ENCODE results near the gene PUM2. TPM values are rescaled to one million over a fixed set of nuclear protein-coding genes. Genes with fewer than 3 reads are reported as not detected.

Gene PUM2
- total and polyA plus RNA-seq, 2 donors = 48.6 to 128 TPM

GRCh38 chr2:20346565-20347381 lies 3.9 kb downstream of the PUM2 start:
- 47% methylated on average over 5 of the region's 5 CpGs for WGBS
- no peak for DNase-seq (ENCODE audit: extremely low spot score)
- H3K36me3 ChIP-seq (ENCODE audit: insufficient read depth) = peaks cover 2% of the 10 kb centered on the region
- no peak overlapping the region for H3K4me3 ChIP-seq (ENCODE audit: low read depth, low read length)
- peaks cover 1% of the 10 kb centered on the region for H3K4me1 ChIP-seq (ENCODE audit: insufficient read depth)
- no peak overlapping the region for H3K27ac ChIP-seq (ENCODE audit: low read depth)

GRCh38 chr2:20343128-20343527 lies 7.5 kb downstream of the PUM2 start:
- no peak for DNase-seq (ENCODE audit: extremely low spot score)

DNA sequence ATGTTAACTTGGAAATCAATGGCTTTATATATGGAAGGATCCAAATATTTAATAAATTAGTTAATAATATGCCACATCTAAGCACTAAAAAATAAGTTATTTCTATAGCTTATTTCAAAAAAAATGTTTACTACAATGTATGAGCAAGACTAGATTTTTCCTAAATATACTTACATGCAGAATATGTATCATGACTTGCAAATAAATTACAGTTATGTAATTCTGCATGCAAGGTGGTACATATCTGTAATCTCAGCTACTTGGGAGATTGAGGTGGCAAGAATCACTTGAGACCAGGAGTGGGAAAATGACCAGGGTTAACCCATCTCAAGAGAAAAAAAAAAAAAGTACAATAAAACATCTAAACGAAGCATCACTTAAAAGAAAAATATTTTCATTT lies 11.6 kb downstream of the PUM2 start:
- Histone ChIP-seq H3K27ac (ENCODE audit: low read depth) (no peak overlapping the region), H3K36me3 (ENCODE audit: insufficient read depth) (no peaks in the 10 kb centered on the region), H3K4me1 (ENCODE audit: insufficient read depth) (peaks cover 2% of the 10 kb centered on the region), H3K4me3 (ENCODE audit: low read depth, low read length) (no peak overlapping the region)
- 63% methylated on average over 1 of the region's 1 CpG for WGBS
- no peak for DNase-seq (ENCODE audit: extremely low spot score)

More at GRCh38 chr2:20343128-20343527, 7.5 kb downstream of the PUM2 start:
- Histone ChIP-seq H3K27ac (ENCODE audit: low read depth) (no peak overlapping the region), H3K4me1 (ENCODE audit: insufficient read depth) (peaks cover 3% of the 10 kb centered on the region), H3K36me3 (ENCODE audit: insufficient read depth) (no peaks in the 10 kb centered on the region), H3K4me3 (ENCODE audit: low read depth, low read length) (no peak overlapping the region)
- WGBS = 91% methylated on average over 2 of the region's 2 CpGs

DNA sequence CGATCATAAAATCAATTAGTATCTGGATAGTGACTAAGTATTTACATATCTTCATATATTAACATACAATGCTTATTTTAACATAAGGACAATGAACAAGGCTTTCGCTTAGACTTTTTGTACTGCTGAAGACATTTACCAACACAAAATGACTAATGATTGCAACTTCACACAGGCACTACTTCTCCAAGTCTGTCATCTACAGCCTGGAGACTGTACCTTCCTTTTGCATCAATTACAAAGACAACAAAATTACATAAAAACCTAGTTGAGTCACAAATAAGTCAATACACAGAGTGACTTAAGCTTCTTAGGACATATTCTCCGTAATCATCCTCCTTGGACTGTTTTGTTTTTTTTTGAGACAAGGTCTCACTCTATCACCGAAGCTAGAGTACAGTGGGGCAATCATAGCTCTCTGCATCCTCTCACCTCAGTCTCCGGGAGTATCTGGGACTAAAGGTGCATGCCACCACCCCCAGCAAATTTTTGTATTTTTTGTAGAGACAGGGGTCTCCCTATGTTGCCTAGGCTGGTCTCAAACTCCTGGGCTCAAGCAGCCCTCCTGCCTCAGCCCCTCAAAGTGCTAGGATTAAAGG lies 15.9 kb downstream of the PUM2 start:
- no peak for DNase-seq (ENCODE audit: extremely low spot score)
- H3K27ac ChIP-seq (ENCODE audit: low read depth) = no peak overlapping the region
- H3K4me1 ChIP-seq (ENCODE audit: insufficient read depth) = no peaks in the 10 kb centered on the region
- no peak overlapping the region for H3K4me3 ChIP-seq (ENCODE audit: low read depth, low read length)
- no peaks in the 10 kb centered on the region for H3K36me3 ChIP-seq (ENCODE audit: insufficient read depth)
- WGBS = 77% methylated on average over 5 of the region's 5 CpGs

DNA sequence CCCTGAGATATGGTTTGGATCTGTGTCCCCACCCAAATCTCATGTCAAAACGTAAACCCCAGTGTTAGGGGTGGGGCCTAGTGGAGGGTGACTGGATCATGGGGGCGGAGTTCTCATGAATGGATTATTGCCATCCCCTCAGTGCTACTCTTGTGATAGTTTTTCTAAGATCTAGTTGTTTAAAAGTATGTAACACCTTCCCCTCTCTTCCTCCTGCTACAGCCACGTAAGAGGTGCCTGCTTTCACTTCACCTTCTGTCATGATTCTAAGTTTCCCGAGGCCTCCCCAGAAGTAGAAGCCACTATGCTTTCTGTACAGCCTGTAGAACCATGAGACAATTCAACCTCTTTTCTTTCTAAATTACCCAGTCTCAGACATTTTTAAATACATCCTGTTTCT lies 16.9 kb downstream of the PUM2 start:
- H3K27ac ChIP-seq (ENCODE audit: low read depth) = no peak overlapping the region
- H3K4me1 ChIP-seq (ENCODE audit: insufficient read depth) = no peaks in the 10 kb centered on the region
- H3K4me3 ChIP-seq (ENCODE audit: low read depth, low read length) = no peak overlapping the region
- WGBS = 79% methylated on average over 4 of the region's 4 CpGs
- no peak for DNase-seq (ENCODE audit: extremely low spot score)
- no peaks in the 10 kb centered on the region for H3K36me3 ChIP-seq (ENCODE audit: insufficient read depth)

DNA sequence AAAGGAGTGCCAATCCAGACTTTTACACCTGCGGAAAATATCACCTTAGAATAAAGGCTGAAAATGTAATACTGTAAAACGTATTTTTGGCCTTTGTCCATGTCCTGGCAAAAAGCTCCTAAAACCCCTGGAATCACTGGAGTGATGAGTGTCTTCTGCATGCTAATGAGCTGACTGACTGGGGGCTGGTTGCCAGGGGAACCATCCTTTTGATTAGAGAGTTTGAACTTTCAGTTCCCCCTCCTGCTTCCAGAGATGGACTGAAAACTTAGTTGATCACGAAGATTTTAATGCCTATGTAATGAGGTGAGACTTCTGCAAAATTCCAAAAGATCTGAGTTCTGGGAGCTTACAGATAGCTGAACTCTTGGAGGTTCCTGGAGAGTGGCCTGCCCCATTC lies 20.5 kb downstream of the PUM2 start:
- H3K36me3 ChIP-seq (ENCODE audit: insufficient read depth) = no peaks in the 10 kb centered on the region
- DNase-seq (ENCODE audit: extremely low spot score) = no peak
- WGBS = 91% methylated on average over 3 of the region's 3 CpGs
- H3K4me3 ChIP-seq (ENCODE audit: low read depth, low read length) = no peak overlapping the region
- no peak overlapping the region for H3K27ac ChIP-seq (ENCODE audit: low read depth)
- no peaks in the 10 kb centered on the region for H3K4me1 ChIP-seq (ENCODE audit: insufficient read depth)

DNA sequence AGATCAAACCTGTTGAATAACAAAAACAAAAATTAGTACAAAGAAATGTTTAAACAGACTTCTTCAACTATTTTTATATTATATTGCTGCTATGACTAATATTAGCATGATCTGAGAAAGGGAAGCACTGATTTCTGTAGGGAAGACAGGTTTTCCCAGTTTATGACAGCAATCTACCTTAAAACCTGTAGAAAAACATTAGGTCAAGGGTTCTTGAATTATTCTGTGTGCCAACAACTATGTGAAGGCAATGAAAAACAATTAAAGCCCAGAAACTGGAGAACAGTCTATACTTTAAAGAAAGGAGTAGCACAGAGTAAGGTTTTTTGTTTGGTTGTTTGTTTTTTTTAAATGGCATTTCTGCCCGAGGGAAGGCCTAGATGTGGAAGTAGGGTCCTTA lies 23.3 kb downstream of the PUM2 start:
- H3K36me3 ChIP-seq (ENCODE audit: insufficient read depth) = no peaks in the 10 kb centered on the region
- DNase-seq (ENCODE audit: extremely low spot score) = no peak
- 30% methylated on average over 1 of the region's 1 CpG for WGBS
- H3K27ac ChIP-seq (ENCODE audit: low read depth) = no peak overlapping the region
- no peaks in the 10 kb centered on the region for H3K4me1 ChIP-seq (ENCODE audit: insufficient read depth)
- no peak overlapping the region for H3K4me3 ChIP-seq (ENCODE audit: low read depth, low read length)

- no peak overlapping the region for H3K27ac ChIP-seq (ENCODE audit: low read depth)
Measured at GRCh38 chr2:20326163-20326780, 24.4 kb downstream of the PUM2 start.

DNA sequence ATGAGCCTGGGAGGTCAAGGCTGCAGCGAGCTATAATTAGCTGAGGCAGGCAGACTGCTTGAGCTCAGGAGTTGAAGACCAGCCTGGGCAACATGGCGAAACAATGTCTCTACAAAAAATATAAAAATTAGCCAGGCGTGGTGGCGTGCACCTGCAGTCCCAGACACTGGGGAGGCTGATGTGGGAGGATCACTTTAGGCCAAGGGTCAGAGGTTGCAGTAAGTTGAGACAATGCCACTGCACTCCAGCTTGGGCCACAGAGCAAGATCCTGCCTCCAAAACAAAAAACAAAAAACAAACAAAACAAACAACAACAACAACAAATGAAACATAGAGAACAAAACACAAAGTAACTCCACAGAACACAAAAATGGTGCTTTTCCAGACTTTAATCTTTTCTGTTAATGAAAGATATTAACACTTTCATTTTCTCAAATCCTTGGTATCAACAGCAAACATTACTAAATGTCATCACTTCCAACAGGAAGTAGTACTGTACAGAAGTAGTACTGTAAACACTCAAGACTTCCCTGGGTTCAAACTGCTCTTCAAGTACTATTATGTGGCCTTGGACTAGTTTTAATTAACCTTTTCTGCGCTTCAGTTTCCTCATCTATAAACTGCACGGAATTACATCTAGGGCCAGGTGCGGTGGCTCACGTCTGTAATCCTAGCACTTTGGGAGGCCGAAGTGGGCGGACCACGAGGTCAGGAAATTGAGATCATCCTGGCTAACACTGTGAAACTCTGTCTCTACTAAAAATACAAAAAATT lies 27.9 kb downstream of the PUM2 start:
- no peaks in the 10 kb centered on the region for H3K4me1 ChIP-seq (ENCODE audit: insufficient read depth)
- H3K36me3 ChIP-seq (ENCODE audit: insufficient read depth) = peaks cover 2% of the 10 kb centered on the region

More at GRCh38 chr2:20326163-20326780, 24.4 kb downstream of the PUM2 start:
- Histone ChIP-seq H3K4me1 (ENCODE audit: insufficient read depth) (no peaks in the 10 kb centered on the region), H3K36me3 (ENCODE audit: insufficient read depth) (peaks cover 2% of the 10 kb centered on the region), H3K4me3 (ENCODE audit: low read depth, low read length) (no peak overlapping the region)
- DNase-seq (ENCODE audit: extremely low spot score) = no peak
- 53% methylated on average over 4 of the region's 4 CpGs for WGBS

GRCh38 chr2:20317690-20318089 lies 33.0 kb downstream of the PUM2 start:
- WGBS = over 99% methylated on average over 3 of the region's 3 CpGs
- Histone ChIP-seq H3K27ac (ENCODE audit: low read depth) (no peak overlapping the region), H3K4me1 (ENCODE audit: insufficient read depth) (no peaks in the 10 kb centered on the region), H3K4me3 (ENCODE audit: low read depth, low read length) (no peak overlapping the region), H3K36me3 (ENCODE audit: insufficient read depth) (peaks cover 5% of the 10 kb centered on the region)
- no peak for DNase-seq (ENCODE audit: extremely low spot score)

More for the DNA sequence above, 27.9 kb downstream of the PUM2 start:
- Histone ChIP-seq H3K27ac (ENCODE audit: low read depth) (no peak overlapping the region), H3K4me3 (ENCODE audit: low read depth, low read length) (no peak overlapping the region)
- WGBS = 95% methylated on average over 11 of the region's 11 CpGs
- DNase-seq (ENCODE audit: extremely low spot score) = no peak

DNA sequence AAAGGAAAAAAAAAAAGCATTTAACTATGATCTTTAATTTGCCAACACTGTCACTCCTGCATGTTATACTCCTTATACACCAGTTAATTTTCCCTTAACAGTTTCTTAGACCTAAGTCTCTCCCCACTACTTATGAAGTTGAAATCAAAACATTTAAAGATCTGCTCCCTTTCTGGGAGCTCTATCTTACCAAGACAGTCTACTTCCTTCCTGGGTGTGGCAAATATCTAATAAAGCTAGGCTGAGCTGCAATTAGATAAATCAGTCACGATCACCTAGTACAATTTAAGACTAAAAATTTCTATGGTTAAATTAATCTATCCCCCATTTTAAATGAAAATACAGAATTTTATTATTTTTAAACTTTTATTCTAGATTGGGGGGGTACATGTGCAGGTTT lies 33.4 kb downstream of the PUM2 start:
- Histone ChIP-seq H3K4me1 (ENCODE audit: insufficient read depth) (no peaks in the 10 kb centered on the region), H3K36me3 (ENCODE audit: insufficient read depth) (peaks cover 5% of the 10 kb centered on the region), H3K27ac (ENCODE audit: low read depth) (no peak overlapping the region), H3K4me3 (ENCODE audit: low read depth, low read length) (no peak overlapping the region)
- 72% methylated on average over 1 of the region's 1 CpG for WGBS
- no peak for DNase-seq (ENCODE audit: extremely low spot score)

GRCh38 chr2:20314562-20315501 lies 35.8 kb downstream of the PUM2 start:
- Histone ChIP-seq H3K4me1 (ENCODE audit: insufficient read depth) (no peaks in the 10 kb centered on the region), H3K27ac (ENCODE audit: low read depth) (no peak overlapping the region), H3K36me3 (ENCODE audit: insufficient read depth) (peaks cover 3% of the 10 kb centered on the region), H3K4me3 (ENCODE audit: low read depth, low read length) (no peak overlapping the region)
- WGBS = 88% methylated on average over 4 of the region's 4 CpGs
- DNase-seq (ENCODE audit: extremely low spot score) = no peak

DNA sequence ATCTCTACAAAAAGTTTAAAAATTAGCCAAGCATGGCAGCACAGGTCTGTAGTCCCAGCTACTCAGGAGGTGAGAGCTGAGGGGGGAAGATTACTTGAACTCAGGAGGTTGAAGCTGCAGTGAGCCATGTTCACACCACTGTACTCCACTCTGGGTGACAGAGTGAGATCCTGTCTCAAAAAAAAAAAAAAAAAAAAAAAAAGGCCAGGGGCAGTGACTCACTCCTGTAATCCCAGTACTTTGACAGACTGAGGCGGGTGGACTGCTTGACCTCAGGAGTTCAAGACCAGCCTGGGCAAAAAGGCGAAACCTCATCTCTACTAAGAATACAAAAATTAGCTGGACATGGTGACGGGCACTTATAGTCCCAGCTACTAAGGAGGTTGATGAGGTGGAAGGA lies 37.0 kb downstream of the PUM2 start:
- H3K4me1 ChIP-seq (ENCODE audit: insufficient read depth) = no peaks in the 10 kb centered on the region
- H3K4me3 ChIP-seq (ENCODE audit: low read depth, low read length) = no peak overlapping the region
- 94% methylated on average over 3 of the region's 3 CpGs for WGBS
- no peak overlapping the region for H3K27ac ChIP-seq (ENCODE audit: low read depth)
- H3K36me3 ChIP-seq (ENCODE audit: insufficient read depth) = peaks cover 3% of the 10 kb centered on the region
- DNase-seq (ENCODE audit: extremely low spot score) = no peak

Measured in urinary bladder (tissue), 4 donors.